ENCODE results near the gene NUF2. TPM values are rescaled to one million over a fixed set of nuclear protein-coding genes. Genes with fewer than 3 reads are reported as not detected.

Gene NUF2
- total and polyA plus RNA-seq, 8 donors: 1.1 to 23.7 (median 5.2) TPM; not detected in 1

DNA sequence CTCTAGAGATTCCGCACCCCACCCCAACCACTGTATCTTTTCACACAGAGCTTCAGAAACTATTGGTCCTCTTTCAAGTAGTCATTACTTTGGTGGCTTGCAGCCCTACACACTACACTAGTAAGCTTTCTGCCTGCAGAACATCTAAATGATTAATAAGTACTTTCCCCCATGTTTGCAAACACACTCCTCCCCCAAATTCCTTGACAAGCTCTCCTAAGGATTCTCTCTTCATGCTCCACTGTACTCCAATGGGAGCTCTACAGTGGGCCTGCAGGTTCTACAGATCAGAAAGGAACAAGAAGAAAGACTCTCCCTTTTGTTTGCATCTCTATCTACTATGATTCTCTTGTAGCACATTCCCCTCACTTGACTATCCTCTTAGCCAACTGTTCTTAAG, 16.3 kb upstream of the NUF2 start:
- Histone ChIP-seq H3K27ac (no peak overlapping the region), H3K4me3 (no peak overlapping the region), H3K27me3 (no peaks in the 10 kb centered on the region), H3K4me1 (no peaks in the 10 kb centered on the region), H3K36me3 (peaks cover 0 to 40% (median 13%) of the 10 kb centered on the region in 4 donors), H3K9me3 (no peaks in the 10 kb centered on the region)
- WGBS, 5 donors: 83 to 100% (median 100%) methylated on average over 1 of the region's 1 CpG
- intact Hi-C loops (cut with DNase I; ENCODE audit: low total_unique reads): no loop called here
- DNase-seq: no peak
- no peak for TF ChIP-seq CTCF (IDR thresholded peaks at IDR 0.05)
- TF ChIP-seq POLR2AphosphoS5 (IDR thresholded peaks at IDR 0.05): no peak
- no peak for TF ChIP-seq POLR2A (IDR thresholded peaks at IDR 0.05)

- Histone ChIP-seq H3K36me3 (peaks cover 0 to 28% (median 8%) of the 10 kb centered on the region in 4 donors), H3K27ac (no peak overlapping the region), H3K9me3 (no peaks in the 10 kb centered on the region), H3K27me3 (no peaks in the 10 kb centered on the region), H3K4me1 (no peaks in the 10 kb centered on the region), H3K4me3 (no peak overlapping the region)
- DNase-seq: no peak
- WGBS, 5 donors: 93 to 98% (median 96%) methylated on average over 5 of the region's 5 CpGs
- intact Hi-C loops (cut with DNase I; ENCODE audit: low total_unique reads): no loop called here
- TF ChIP-seq EP300 (IDR thresholded peaks at IDR 0.05) (no peak), CTCF (IDR thresholded peaks at IDR 0.05) (no peak), POLR2A (IDR thresholded peaks at IDR 0.05) (no peak), POLR2AphosphoS5 (IDR thresholded peaks at IDR 0.05) (no peak)
Observed at GRCh38 chr1:163307479-163308171, 14.1 kb upstream of the NUF2 start.

GRCh38 chr1:163308811-163309210, 12.9 kb upstream of the NUF2 start:
- TF ChIP-seq EP300 (IDR thresholded peaks at IDR 0.05) (no peak), POLR2A (IDR thresholded peaks at IDR 0.05) (no peak), CTCF (IDR thresholded peaks at IDR 0.05) (no peak), POLR2AphosphoS5 (IDR thresholded peaks at IDR 0.05) (no peak)
- DNase-seq: no peak
- Histone ChIP-seq H3K27ac (no peak overlapping the region), H3K9me3 (no peaks in the 10 kb centered on the region), H3K4me3 (no peak overlapping the region), H3K4me1 (no peaks in the 10 kb centered on the region), H3K36me3 (peaks cover 0 to 20% (median 8%) of the 10 kb centered on the region in 4 donors), H3K27me3 (no peaks in the 10 kb centered on the region)
- intact Hi-C loops (cut with DNase I; ENCODE audit: low total_unique reads): no loop called here
- WGBS, 5 donors: 92 to 100% (median 96%) methylated on average over 1 of the region's 1 CpG

DNA sequence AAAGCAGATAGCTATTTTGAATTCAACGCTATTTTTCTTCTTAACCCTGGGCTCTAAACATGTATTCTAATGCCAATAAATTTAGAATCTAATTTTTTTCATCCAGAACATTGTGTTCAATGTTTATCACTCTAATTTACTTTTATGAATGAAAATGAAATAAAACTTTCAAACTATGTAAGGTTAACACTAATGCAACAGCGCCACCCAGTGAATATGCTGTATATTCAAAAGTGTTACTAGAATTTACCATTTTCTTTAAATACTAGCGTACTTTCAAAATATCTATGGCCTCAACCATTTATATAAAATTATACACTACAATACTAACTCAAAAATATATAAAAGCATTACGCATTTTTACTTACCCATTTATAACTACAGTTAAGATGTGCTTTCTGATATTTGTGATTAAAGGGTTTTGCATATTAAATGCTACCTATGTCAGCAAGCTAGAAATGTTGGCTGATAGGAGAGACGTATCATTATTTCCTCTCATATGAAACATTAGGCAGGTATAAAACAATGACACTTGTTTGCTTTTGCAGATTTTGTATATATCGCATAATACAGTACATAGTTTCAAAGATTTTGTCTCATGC, 5.9 kb upstream of the NUF2 start:
- Histone ChIP-seq H3K27ac (no peak overlapping the region), H3K4me1 (peaks cover 1 to 13% (median 6%) of the 10 kb centered on the region in 4 donors), H3K27me3 (no peaks in the 10 kb centered on the region), H3K4me3 (no peak overlapping the region), H3K36me3 (peaks cover 4 to 26% (median 20%) of the 10 kb centered on the region in 4 donors), H3K9me3 (no peaks in the 10 kb centered on the region)
- 43 to 53% (median 46%) methylated on average over 6 of the region's 6 CpGs for WGBS, 5 donors
- TF ChIP-seq CTCF (IDR thresholded peaks at IDR 0.05): peak in 5 of 7 experiments; percentile 34 to 73 (median 54)
- TF ChIP-seq POLR2AphosphoS5 (IDR thresholded peaks at IDR 0.05): no peak
- TF ChIP-seq POLR2A (IDR thresholded peaks at IDR 0.05): no peak
- no peak for TF ChIP-seq EP300 (IDR thresholded peaks at IDR 0.05)
- intact Hi-C loops (cut with DNase I; ENCODE audit: low total_unique reads): no loop called here
- peak; percentile 27 to 76 for DNase-seq
